Natural killer cell (primary cell): ENCODE data around the gene CYP2A6. TPM values are rescaled to one million over a fixed set of nuclear protein-coding genes. Genes with fewer than 3 reads are reported as not detected.

ENCODE experiments used
- ATAC-seq, 3 donors: fragments of 150-1000 bp in 2 of 3; fragments of 200-7000 bp in 1 of 3; cut with Tn5 transposase; 1 replicate in 1 of 3; 2 replicates in 2 of 3; pipeline ENCODE4 v1.10.0; 2021; ENCODE audit warnings: mild to moderate bottlenecking in 2 of 3, moderate library complexity in 2 of 3
- DNase-seq, 2 donors: peaks; one replicate each; pipeline versions ENCODE4 v3.0.0 to v3.0.0-alpha.2; 2013 to 2021; ENCODE audit warnings: mixed read lengths in 1 of 2
- H3K27ac ChIP-seq: one replicate; pipeline ENCODE4 v1.5.1; 2013; ENCODE audit warnings: mild to moderate bottlenecking, low read length
- H3K27me3 ChIP-seq: one replicate; pipeline ENCODE4 v1.6.1; 2013; ENCODE audit warnings: low read length; ENCODE audit not compliant: control insufficient read depth, insufficient read depth
- H3K36me3 ChIP-seq: one replicate; pipeline ENCODE4 v1.6.1; 2013; ENCODE audit warnings: low read length; ENCODE audit not compliant: control insufficient read depth, insufficient read depth
- H3K4me1 ChIP-seq: one replicate; pipeline ENCODE4 v1.6.1; 2013; ENCODE audit warnings: low read length; ENCODE audit not compliant: control insufficient read depth, insufficient read depth
- H3K4me3 ChIP-seq: one replicate; pipeline ENCODE4 v1.5.1; 2013; ENCODE audit warnings: low read length
- H3K9me3 ChIP-seq: one replicate; pipeline ENCODE4 v1.6.1; 2013; ENCODE audit warnings: low read length; ENCODE audit not compliant: control insufficient read depth, insufficient read depth
- H3K27ac Mint-ChIP-seq, 2 donors: one replicate each; pipeline ENCODE4 v1.8.0; 2022; ENCODE audit warnings: mild to moderate bottlenecking in 2 of 2, mixed read lengths in 2 of 2, moderate library complexity in 1 of 2
- H3K27me3 Mint-ChIP-seq, 2 donors: one replicate each; pipeline ENCODE4 v1.8.0; 2022; ENCODE audit warnings: low read depth in 2 of 2, mixed read lengths in 2 of 2
- H3K36me3 Mint-ChIP-seq: one replicate; pipeline ENCODE4 v1.8.0; 2022; ENCODE audit warnings: mixed read lengths
- H3K4me1 Mint-ChIP-seq, 2 donors: one replicate each; pipeline ENCODE4 v1.8.0; 2022; ENCODE audit warnings: mixed read lengths in 2 of 2
- H3K4me3 Mint-ChIP-seq: one replicate; pipeline ENCODE4 v1.8.0; 2022; ENCODE audit warnings: mild to moderate bottlenecking, moderate library complexity, mixed read lengths
- H3K9me3 Mint-ChIP-seq, 2 donors: one replicate each; pipeline ENCODE4 v1.8.0; 2022; ENCODE audit warnings: mixed read lengths in 2 of 2
- WGBS: methylation state at CpG from one replicate; pipeline ENCODE4 v1.1.7; 2013; ENCODE audit warnings: missing lambda C conversion rate; ENCODE audit not compliant: insufficient coverage; 5-methylcytosine and 5-hydroxymethylcytosine counted together
- intact Hi-C: fragments of 100-400 bp; cut with micrococcal nuclease; formaldehyde crosslinking; loops from one replicate; pipeline ENCODE4 v1.14.2; 2022
- total RNA-seq, 4 donors: library from RNA; stranded (reverse); fragments of 120-200 nt in 1 of 4; gene quantifications; one replicate each; pipeline versions ENCODE4 v1.2.3 to v1.2.4, GENCODE V29; 2013 to 2022
- TF ChIP-seq, protein P1 (sequence below): fragments of 200-600 bp; IDR thresholded peaks from one replicate; pipeline ENCODE4 v1.8.0; 2022; ENCODE audit warnings: antibody characterized with exemption

CYP2A6 gene
- total RNA-seq, 3 donors from 2014 or later (not counting 1 experiment from before 2014, with no cell fraction given): not detected

GRCh38 chr19:40797963-40798682 lies 52.1 kb downstream of the CYP2A6 start:
- Histone ChIP-seq H3K9me3 (no peaks in the 10 kb centered on the region), H3K4me3 (peak overlapping the region; percentile 55), H3K27ac (peak overlapping the region; percentile 91), H3K27me3 (no peaks in the 10 kb centered on the region), H3K36me3 (peaks cover 12% of the 10 kb centered on the region), H3K4me1 (peaks cover 51% of the 10 kb centered on the region)
- peak overlapping the region; percentile 99 for H3K4me3 Mint-ChIP-seq
- TF ChIP-seq, protein P1, sequence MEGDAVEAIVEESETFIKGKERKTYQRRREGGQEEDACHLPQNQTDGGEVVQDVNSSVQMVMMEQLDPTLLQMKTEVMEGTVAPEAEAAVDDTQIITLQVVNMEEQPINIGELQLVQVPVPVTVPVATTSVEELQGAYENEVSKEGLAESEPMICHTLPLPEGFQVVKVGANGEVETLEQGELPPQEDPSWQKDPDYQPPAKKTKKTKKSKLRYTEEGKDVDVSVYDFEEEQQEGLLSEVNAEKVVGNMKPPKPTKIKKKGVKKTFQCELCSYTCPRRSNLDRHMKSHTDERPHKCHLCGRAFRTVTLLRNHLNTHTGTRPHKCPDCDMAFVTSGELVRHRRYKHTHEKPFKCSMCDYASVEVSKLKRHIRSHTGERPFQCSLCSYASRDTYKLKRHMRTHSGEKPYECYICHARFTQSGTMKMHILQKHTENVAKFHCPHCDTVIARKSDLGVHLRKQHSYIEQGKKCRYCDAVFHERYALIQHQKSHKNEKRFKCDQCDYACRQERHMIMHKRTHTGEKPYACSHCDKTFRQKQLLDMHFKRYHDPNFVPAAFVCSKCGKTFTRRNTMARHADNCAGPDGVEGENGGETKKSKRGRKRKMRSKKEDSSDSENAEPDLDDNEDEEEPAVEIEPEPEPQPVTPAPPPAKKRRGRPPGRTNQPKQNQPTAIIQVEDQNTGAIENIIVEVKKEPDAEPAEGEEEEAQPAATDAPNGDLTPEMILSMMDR: peak; percentile 47
- ATAC-seq: peak; percentile 35 to 58 (median 37)
- H3K27me3 Mint-ChIP-seq: no peaks in the 10 kb centered on the region
- H3K36me3 Mint-ChIP-seq: no peaks in the 10 kb centered on the region
- 3% methylated on average over 26 of the region's 28 CpGs for WGBS
- peak overlapping the region; percentile 100 for H3K27ac Mint-ChIP-seq
- intact Hi-C loops: loop anchor here (1.0 to 2.0 kb wide), 4 partner anchors 21 to 81 kb away; partner anchors contain the start of genes ACTMAP, COQ8B and ITPKC
- no peaks in the 10 kb centered on the region for H3K9me3 Mint-ChIP-seq
- DNase-seq: peak; percentile 63 to 87
- H3K4me1 Mint-ChIP-seq: peaks cover 43 to 52% of the 10 kb centered on the region in 2 donors

DNA sequence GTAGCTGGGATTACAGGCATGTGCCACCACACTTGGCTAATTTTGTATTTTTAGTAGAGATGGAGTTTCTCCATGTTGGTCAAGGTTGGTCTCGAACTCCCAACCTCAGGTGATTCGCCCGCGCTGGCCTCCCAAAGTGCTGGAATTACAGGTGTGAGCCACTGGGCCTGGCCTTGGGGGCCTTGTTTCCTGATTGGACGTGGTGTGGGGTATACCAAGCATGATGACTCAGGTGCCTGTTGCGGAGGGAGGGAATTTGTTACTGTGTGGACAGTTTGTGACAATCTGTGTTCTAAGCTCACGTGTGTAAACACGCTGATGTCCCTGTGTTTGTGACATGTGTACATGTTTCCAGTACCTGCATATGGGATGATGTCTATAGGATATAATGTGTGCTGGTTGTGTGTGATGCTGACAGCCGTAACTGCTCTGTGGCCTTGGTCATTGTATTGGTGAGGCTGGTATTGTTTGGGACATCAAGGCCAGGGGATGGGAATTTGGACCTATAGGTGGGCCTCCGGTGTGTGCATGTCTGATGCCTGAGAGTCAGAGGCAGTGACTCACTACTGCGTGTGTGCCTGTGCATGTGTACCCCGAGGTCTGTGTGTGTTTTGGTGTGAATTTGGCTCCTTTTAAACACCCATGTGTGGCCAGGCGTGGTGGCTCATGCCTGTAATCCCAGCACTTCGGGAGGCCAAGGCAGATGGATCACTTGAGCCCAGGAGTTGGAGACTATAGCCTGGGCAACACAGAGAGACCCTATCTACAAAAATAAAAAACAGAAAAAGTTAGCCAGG lies 52.9 kb downstream of the CYP2A6 start:
- WGBS: 95% methylated on average over 14 of the region's 14 CpGs
- peak overlapping the region; percentile 100 for H3K27ac Mint-ChIP-seq
- Histone ChIP-seq H3K4me1 (peaks cover 50% of the 10 kb centered on the region), H3K9me3 (no peaks in the 10 kb centered on the region), H3K27me3 (no peaks in the 10 kb centered on the region), H3K27ac (peak overlapping the region; percentile 91), H3K4me3 (no peak overlapping the region), H3K36me3 (peaks cover 9% of the 10 kb centered on the region)
- ATAC-seq (no peak), DNase-seq (peak in 1 of 2 donors; percentile 22)
- H3K9me3 Mint-ChIP-seq: no peaks in the 10 kb centered on the region
- intact Hi-C loops: no loop called here
- H3K27me3 Mint-ChIP-seq: no peaks in the 10 kb centered on the region
- TF ChIP-seq, protein P1: no peak
- no peaks in the 10 kb centered on the region for H3K36me3 Mint-ChIP-seq
- peak overlapping the region; percentile 99 for H3K4me3 Mint-ChIP-seq
- H3K4me1 Mint-ChIP-seq: peaks cover 43 to 52% of the 10 kb centered on the region in 2 donors

Other genes with a start within 250 kb of the CYP2A6 start
- 100 to 1,000 TPM; 153 to 182 (median 157) TPM for gene LTBP4, start 249.1 kb downstream of the CYP2A6 start, total RNA-seq
- 10 to 100 TPM in 2 of 3 donors, 1 to 10 TPM in 1; 9.9 to 19.5 (median 10.2) TPM for gene NUMBL, start 159.8 kb downstream of the CYP2A6 start, total RNA-seq
- gene COQ8B, start 133.6 kb downstream of the CYP2A6 start, total RNA-seq: 10 to 100 TPM; 31.8 to 46.7 (median 39.6) TPM
- gene ITPKC, start 133.3 kb downstream of the CYP2A6 start, total RNA-seq: 10 to 100 TPM in 2 of 3 donors, 1 to 10 TPM in 1; 8.7 to 11.1 (median 11.0) TPM
- 1 to 10 TPM; 5.9 to 9.6 (median 8.2) TPM for gene ACTMAP, start 100.0 kb downstream of the CYP2A6 start, total RNA-seq
- 10 to 100 TPM; 56.2 to 65.9 (median 60.9) TPM for gene SNRPA, start 99.2 kb downstream of the CYP2A6 start, total RNA-seq
- gene MIA, start 74.9 kb downstream of the CYP2A6 start, total RNA-seq: not detected
- gene RAB4B, start 72.2 kb downstream of the CYP2A6 start, total RNA-seq: 10 to 100 TPM; 97.8 to 99.8 (median 98.6) TPM
- 100 to 1,000 TPM; 104 to 156 (median 151) TPM for gene EGLN2, start 51.3 kb downstream of the CYP2A6 start, total RNA-seq
- gene CYP2A7, start 31.8 kb upstream of the CYP2A6 start, total RNA-seq: not detected
- not detected for gene CYP2B6, start 140.8 kb upstream of the CYP2A6 start, total RNA-seq
- not detected for gene CYP2A13, start 238.0 kb upstream of the CYP2A6 start, total RNA-seq